HUDEP-2 (cell line): ENCODE data around the gene AP5S1.

ENCODE experiments used
- DNase-seq, 76 experiments: peaks; one replicate each; lab custom pipeline; 2025; ENCODE audit not compliant: unreplicated experiment in 76 of 76; lab: John Stamatoyannopoulos, UW

AP5S1 gene, protein sequence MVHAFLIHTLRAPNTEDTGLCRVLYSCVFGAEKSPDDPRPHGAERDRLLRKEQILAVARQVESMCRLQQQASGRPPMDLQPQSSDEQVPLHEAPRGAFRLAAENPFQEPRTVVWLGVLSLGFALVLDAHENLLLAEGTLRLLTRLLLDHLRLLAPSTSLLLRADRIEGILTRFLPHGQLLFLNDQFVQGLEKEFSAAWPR

GRCh38 chr20:3820048-3820900, at the start of gene AP5S1:
TSS of gene AP5S1 (plus strand) at chr20:3820547. CDS start at chr20:3822118, 1,571 bp downstream.
- DNase-seq = peak in 75 of 76 experiments; percentile 64 to 98 (median 90)

DNA sequence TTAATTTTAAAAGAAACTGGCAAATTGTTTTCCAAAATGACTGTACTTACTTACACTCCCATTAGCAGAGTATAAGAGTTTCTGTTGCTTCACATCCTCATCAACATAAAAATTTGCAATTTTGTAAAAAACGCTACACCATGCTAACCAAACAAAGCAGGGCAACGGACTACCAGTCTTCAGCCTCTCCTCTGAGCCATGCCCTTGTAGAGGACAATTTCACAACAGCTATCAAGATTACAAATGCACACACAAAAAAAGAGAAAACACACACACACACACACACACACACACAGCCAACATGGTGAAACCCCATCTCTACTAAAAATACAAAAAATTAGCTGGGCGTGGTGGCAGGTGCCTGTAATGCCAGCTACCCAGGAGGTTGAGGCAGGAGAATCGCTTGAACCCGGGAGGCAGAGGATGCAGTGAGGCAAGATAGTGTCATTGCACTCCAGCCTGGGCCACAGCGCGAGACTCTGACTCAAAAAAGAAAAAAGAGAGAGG, 48.7 kb upstream of the AP5S1 start:
- DNase-seq = no peak

GRCh38 chr20:3775457-3776108, 44.8 kb upstream of the AP5S1 start:
- DNase-seq = no peak

DNA sequence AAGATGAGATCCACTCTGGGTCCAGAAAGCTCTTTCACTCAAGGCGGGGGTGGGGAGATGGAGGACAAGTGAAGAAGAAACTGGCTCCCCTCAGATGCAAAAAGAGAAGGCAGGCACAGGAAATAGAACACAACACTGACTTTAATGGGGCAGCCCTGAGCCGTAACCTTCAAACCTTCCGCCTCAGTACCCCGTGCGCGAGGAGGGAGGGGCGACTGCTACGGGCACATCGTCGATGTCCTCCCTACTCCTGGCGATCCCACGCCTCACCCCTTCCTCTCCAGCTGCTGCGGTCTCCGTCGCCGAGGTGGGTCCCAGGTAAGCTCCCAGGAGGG, 43.0 kb upstream of the AP5S1 start:
- no peak for DNase-seq

- DNase-seq = peak in 5 of 76 experiments; percentile 10 to 47 (median 17)
These were observed 42.4 kb upstream of the AP5S1 start for GRCh38 chr20:3777716-3778629.

GRCh38 chr20:3778976-3779375, 41.4 kb upstream of the AP5S1 start:
- DNase-seq = no peak

GRCh38 chr20:3781153-3781910, 39.0 kb upstream of the AP5S1 start, which contains the start of gene SPEF1:
TSS of gene SPEF1 (minus strand) at chr20:3781448. CDS start at chr20:3781287, 161 bp downstream.
- DNase-seq = peak in 72 of 76 experiments; percentile 6 to 87 (median 65)

DNA sequence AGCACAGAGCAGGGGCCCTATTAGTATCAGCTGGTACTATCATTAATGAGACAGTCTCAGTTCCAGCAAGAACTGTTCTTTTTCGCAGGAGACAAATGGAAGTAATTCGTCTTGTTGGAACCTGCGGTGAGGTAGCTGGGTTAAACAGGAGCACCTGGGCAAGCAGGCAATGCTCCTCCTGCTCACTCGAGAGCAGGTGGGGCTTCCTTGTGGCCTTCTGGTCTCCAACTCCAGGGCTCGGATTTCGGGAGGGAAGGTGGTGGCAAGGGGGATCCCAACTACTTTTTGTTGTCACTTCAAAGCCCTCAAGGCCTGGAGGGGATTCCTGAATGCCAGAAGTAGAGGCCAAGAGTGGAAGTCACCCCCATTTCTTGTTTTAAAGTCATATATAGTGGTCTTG, 37.8 kb upstream of the AP5S1 start:
- DNase-seq = no peak

DNA sequence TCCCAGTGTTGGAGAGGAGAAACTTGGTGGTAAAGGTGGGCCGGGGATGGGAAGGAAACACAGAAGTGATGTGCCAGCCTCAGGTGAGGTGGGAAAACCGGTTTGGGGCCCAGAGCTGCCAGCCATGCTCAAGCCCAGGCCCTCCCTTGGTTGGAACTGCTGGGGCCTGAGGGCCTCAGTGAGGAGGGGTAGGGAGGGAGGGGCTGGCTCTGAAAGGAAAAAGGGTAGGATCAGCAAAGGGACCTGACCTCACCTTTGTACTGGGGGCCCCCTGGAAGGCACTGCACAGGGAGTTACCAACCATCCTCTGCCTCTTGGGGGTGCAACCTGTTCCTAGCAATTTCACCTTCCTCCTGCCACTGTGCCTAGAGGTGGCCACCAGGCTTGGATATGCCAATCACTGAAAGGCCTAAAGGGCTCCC, 37.3 kb upstream of the AP5S1 start:
- DNase-seq = no peak

DNA sequence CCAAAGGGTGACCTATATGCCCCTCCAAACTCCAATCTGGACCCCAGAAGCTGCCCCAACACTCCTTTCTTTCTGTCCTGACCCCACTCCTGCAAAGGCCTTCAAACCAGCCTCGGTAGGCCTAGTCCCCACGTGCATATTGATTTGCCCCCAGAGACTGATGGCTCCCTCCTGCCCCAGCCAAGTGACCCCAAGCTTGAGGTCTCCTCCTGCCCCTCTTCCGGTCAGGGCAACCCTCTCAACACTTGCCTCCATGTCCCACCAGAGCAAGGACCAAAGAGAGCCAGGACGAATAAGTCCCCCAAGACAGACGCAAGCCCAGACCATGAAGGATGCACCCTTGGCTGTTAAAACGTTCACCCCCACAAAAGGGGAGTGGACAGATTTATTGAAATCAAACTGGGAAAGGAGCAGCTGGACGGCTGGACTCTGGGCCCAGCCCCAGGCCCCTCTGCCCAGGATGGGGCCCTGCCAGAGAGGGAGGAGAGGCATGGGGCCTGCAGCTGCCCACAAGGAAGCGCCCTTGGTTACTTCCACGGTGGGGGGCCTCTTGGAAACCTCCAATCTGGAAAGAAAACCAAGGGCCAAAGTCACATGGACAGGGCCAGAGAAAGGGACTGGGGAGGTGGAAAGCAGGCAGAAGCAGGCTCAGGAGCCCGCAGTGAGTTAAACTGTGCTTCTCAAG, 36.7 kb upstream of the AP5S1 start:
- DNase-seq = no peak

GRCh38 chr20:3784216-3784853, 36.0 kb upstream of the AP5S1 start:
- no peak for DNase-seq

DNA sequence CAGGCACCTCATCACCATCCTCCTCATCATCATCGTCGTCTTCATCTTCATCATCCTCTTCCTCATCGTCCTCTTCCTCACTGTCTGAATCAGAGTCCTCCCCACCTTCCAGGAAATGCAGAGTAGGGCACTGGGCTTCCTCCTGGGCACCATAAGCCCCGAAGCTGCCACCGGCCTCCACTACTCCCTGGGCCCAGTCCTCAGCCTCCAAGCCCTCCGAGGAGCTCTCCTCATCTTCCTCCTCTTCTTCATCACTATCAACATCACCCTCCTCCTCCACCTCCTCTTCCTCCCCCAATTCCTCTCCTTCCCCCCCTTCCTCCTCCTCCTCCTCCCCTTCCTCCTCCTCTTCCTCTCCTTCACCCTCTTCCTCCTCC, 35.5 kb upstream of the AP5S1 start:
- DNase-seq = no peak

- no peak for DNase-seq
These were observed 34.9 kb upstream of the AP5S1 start for GRCh38 chr20:3785240-3786125.

DNA sequence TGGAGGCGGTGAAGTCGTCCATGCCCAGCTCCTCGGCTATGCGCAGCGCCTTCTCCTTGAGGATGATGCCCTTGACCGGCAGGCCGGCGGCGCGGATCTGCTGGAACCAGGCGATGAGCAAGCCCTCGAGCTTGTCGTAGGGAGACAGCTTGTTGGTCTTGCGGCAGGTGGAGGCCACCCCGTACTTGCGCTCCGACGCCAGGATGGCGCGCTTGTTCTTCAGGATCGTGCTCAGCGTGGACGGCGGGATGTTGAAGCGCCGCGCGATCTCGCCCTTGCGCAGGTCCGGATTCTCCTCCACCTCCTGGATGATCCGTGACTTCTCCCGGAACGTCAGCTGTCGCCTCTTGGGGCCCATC, 34.2 kb upstream of the AP5S1 start:
- DNase-seq = peak in 24 of 76 experiments; percentile 4 to 44 (median 22)

- DNase-seq = peak in 69 of 76 experiments; percentile 19 to 92 (median 77)
These were observed 33.6 kb upstream of the AP5S1 start, which contains the start of gene CENPB for GRCh38 chr20:3786665-3787323. TSS of gene CENPB (minus strand) at chr20:3786740. CDS start at chr20:3786483, 257 bp downstream.

DNA sequence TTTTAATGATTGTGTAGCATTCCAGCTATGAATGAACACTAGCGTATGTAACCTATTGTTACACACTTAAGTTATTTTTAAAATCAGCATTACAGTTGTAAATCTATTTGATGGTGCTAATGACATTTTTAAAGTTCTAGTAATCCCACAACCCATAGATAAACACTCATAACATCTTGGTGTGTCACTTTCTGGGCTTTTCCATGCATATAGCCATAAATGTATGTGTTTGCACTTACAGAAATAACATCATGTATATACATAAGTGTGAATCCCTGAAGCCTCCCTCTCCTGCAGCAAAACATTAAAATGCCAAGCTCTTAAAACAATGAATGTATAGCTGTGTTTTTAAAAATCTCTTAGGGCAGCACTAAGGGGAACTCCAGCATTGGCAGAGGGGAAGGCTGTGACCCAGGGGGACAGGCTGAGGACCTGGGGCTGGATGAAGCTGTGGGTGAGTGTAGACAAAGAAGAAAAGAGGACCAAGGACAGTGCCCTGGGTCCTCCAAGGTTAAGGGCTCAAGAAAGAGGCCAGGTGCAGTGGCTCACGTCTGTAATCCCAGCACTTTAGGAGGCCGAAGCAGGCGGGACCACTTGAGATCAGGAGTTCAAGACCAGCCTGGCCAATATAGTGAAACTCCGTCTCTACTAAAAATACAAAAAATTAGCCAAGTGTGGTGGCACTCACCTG, 32.9 kb upstream of the AP5S1 start:
- DNase-seq = no peak
